Thymus (tissue), 11 donors: ENCODE results near the gene PKIG. TPM values are rescaled to one million over a fixed set of nuclear protein-coding genes. Genes with fewer than 3 reads are reported as not detected.

ENCODE experiments used
- DNase-seq, 9 donors: peaks; one replicate each; pipeline ENCODE4 v3.0.0-alpha.2; 2013; ENCODE audit warnings: low spot score in 9 of 9, low read depth in 6 of 9, missing footprints in 1 of 9
- H3K27ac ChIP-seq, 2 donors: one replicate each; pipeline ENCODE4 v1.5.1; 2013; ENCODE audit warnings: control low read depth in 1 of 2, low read depth in 1 of 2, low read length in 1 of 2, mild to moderate bottlenecking in 1 of 2, moderate library complexity in 1 of 2
- H3K27me3 ChIP-seq, 2 donors: one replicate each; pipeline ENCODE4 v1.5.1; 2013; ENCODE audit warnings: low read length in 1 of 2; ENCODE audit not compliant: control insufficient read depth in 2 of 2, insufficient read depth in 1 of 2
- H3K36me3 ChIP-seq, 2 donors: one replicate each; pipeline ENCODE4 v1.5.1; 2013; ENCODE audit warnings: low read length in 1 of 2, mild to moderate bottlenecking in 1 of 2, moderate library complexity in 1 of 2; ENCODE audit not compliant: control insufficient read depth in 2 of 2, insufficient read depth in 2 of 2
- H3K4me1 ChIP-seq, 2 donors: one replicate each; pipeline ENCODE4 v1.5.1; 2013; ENCODE audit warnings: low read length in 2 of 2; ENCODE audit not compliant: control insufficient read depth in 2 of 2, insufficient read depth in 2 of 2
- H3K4me3 ChIP-seq, 2 donors: one replicate each; pipeline ENCODE4 v1.5.1; 2013; ENCODE audit warnings: low read length in 2 of 2, control low read depth in 1 of 2, mild to moderate bottlenecking in 1 of 2
- H3K9me3 ChIP-seq, 2 donors: one replicate each; pipeline ENCODE4 v1.5.1; 2013; ENCODE audit warnings: low read length in 1 of 2, mild to moderate bottlenecking in 1 of 2; ENCODE audit not compliant: control insufficient read depth in 2 of 2, insufficient read depth in 1 of 2
- WGBS: extraction: QIAGEN DNeasy Blood & Tissue Kit; methylation state at CpG from one replicate; pipeline ENCODE4 v1.1.7; 2013; 5-methylcytosine and 5-hydroxymethylcytosine counted together
- polyA plus RNA-seq: library from polyadenylated mRNA; stranded (reverse); fragments of 200-250 nt; gene quantifications from one replicate; pipeline ENCODE4 v1.2.3, GENCODE V29; 2013
- total RNA-seq: library from RNA; stranded (reverse); fragments of 120-200 nt; gene quantifications from one replicate; pipeline ENCODE4 v1.2.4, GENCODE V29; 2013
- donor health status: healthy.

PKIG gene
- total and polyA plus RNA-seq, 2 donors: 27.7 to 41.7 TPM

DNA sequence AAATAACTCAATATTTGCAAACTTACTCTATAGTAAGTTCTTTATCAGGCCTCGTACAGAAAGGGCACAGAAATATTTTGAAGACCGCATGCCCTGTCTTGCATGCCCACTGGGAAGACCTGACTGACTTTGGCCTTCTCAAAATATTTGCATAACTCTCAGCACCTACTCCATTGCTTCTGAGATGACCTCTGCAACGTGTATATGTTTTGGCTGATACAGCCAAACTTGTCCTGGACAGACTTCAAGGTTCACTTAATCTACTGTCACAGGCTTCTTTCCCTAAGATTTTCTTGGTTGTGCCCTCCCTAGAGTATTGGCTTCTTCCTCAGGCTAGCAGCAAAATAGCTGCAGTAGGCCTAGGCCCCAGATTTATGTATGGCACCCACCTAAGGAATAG, 39.0 kb upstream of the PKIG start:
- no peak for DNase-seq
- Histone ChIP-seq H3K4me1 (no peaks in the 10 kb centered on the region), H3K9me3 (no peaks in the 10 kb centered on the region), H3K27me3 (no peaks in the 10 kb centered on the region), H3K27ac (no peak overlapping the region), H3K4me3 (no peak overlapping the region), H3K36me3 (no peaks in the 10 kb centered on the region)
- WGBS: 95% methylated on average over 3 of the region's 3 CpGs

DNA sequence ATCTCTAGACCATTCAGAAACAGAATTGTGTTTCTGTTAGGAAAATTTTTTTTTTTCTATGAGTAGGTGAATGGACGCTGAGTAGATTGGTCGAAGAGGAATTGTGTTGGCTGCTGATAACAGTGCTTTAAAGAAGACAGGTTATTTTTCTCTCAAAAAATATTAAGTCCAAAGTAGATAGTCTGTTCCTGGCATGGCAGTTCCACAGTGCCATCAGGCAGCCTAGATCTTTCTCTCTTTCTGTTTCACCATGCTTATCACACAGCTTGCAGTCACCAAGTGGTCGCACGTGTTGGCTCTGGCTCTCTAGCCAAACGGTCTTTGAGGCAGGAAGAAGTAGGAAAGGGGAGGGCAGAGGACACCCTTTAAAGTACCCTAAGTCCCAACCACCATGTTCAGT, 38.1 kb upstream of the PKIG start:
- Histone ChIP-seq H3K27ac (no peak overlapping the region), H3K4me1 (no peaks in the 10 kb centered on the region), H3K9me3 (no peaks in the 10 kb centered on the region), H3K27me3 (no peaks in the 10 kb centered on the region), H3K36me3 (no peaks in the 10 kb centered on the region), H3K4me3 (no peak overlapping the region)
- WGBS: 59% methylated on average over 5 of the region's 5 CpGs
- DNase-seq: no peak

GRCh38 chr20:44547419-44547818, 35.0 kb upstream of the PKIG start:
- H3K36me3 ChIP-seq: no peaks in the 10 kb centered on the region
- no peak overlapping the region for H3K4me3 ChIP-seq
- no peak for DNase-seq
- no peaks in the 10 kb centered on the region for H3K4me1 ChIP-seq
- H3K9me3 ChIP-seq: no peaks in the 10 kb centered on the region
- no peaks in the 10 kb centered on the region for H3K27me3 ChIP-seq
- WGBS: 99% methylated on average over 8 of the region's 8 CpGs
- no peak overlapping the region for H3K27ac ChIP-seq

GRCh38 chr20:44549123-44549522, 33.3 kb upstream of the PKIG start:
- no peaks in the 10 kb centered on the region for H3K27me3 ChIP-seq
- 84% methylated on average over 4 of the region's 4 CpGs for WGBS
- H3K9me3 ChIP-seq: no peaks in the 10 kb centered on the region
- H3K27ac ChIP-seq: no peak overlapping the region
- H3K4me3 ChIP-seq: no peak overlapping the region
- H3K4me1 ChIP-seq: peaks cover 0 to 3% of the 10 kb centered on the region in 2 donors
- DNase-seq: no peak
- H3K36me3 ChIP-seq: no peaks in the 10 kb centered on the region

DNA sequence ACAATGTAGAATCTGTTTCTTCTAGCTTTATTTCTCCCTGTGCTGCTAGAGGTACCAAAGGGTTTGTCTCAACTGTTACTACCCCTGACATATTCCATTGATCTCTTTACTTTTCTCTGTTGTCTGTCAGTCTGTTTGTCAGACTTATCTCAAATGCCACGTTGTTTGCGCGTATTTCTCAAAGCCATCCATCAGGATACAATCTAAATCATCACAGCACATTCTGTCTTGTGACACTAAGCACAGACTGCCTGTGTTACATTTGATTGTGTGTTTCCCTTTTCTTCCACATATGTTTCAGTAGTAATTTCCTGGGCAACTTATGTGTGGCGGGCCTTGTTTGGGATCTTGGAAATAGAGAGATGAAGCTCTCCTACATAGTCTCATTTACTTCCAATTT, 30.3 kb upstream of the PKIG start:
- DNase-seq: no peak
- WGBS: 98% methylated on average over 4 of the region's 4 CpGs

GRCh38 chr20:44552568-44552949, 29.8 kb upstream of the PKIG start:
- Histone ChIP-seq H3K4me1 (peaks cover 0 to 3% of the 10 kb centered on the region in 2 donors), H3K27ac (no peak overlapping the region), H3K9me3 (no peaks in the 10 kb centered on the region), H3K27me3 (no peaks in the 10 kb centered on the region), H3K4me3 (no peak overlapping the region), H3K36me3 (no peaks in the 10 kb centered on the region)
- 95% methylated on average over 3 of the region's 3 CpGs for WGBS
- DNase-seq: no peak

More for the DNA sequence above, 30.3 kb upstream of the PKIG start:
- Histone ChIP-seq H3K4me1 (peaks cover 0 to 3% of the 10 kb centered on the region in 2 donors), H3K27me3 (no peaks in the 10 kb centered on the region), H3K36me3 (no peaks in the 10 kb centered on the region), H3K4me3 (no peak overlapping the region), H3K27ac (no peak overlapping the region), H3K9me3 (no peaks in the 10 kb centered on the region)

GRCh38 chr20:44552950-44553908, 29.1 kb upstream of the PKIG start:
- H3K9me3 ChIP-seq: no peaks in the 10 kb centered on the region
- peak overlapping the region in 1 of 2 donors; percentile 3 for H3K27ac ChIP-seq
- DNase-seq: peak in 1 of 9 donors; percentile 26
- H3K4me1 ChIP-seq: peaks cover 0 to 3% of the 10 kb centered on the region in 2 donors
- H3K36me3 ChIP-seq: no peaks in the 10 kb centered on the region
- H3K4me3 ChIP-seq: no peak overlapping the region
- H3K27me3 ChIP-seq: no peaks in the 10 kb centered on the region
- 81% methylated on average over 6 of the region's 6 CpGs for WGBS

DNA sequence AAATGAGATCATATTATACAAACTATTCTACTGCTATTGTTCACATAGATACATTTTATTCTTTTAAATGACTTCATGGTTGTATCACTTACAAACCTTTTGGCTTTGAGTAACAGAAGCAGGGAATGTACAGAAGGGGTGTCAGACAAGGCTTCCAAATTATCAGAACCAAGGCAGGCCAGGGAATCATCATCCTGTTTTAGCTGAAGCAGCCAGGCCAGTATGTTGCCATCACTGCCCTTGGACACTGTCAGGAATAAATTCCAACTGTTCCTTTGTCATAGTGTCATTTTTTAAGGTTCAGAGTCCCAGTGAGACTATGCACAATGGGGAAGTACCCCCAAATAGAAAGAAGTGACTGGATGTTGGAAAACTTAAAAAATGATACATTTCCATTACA, 23.1 kb upstream of the PKIG start:
- Histone ChIP-seq H3K9me3 (no peaks in the 10 kb centered on the region), H3K4me3 (no peak overlapping the region), H3K4me1 (no peaks in the 10 kb centered on the region), H3K36me3 (no peaks in the 10 kb centered on the region), H3K27ac (no peak overlapping the region), H3K27me3 (no peaks in the 10 kb centered on the region)
- DNase-seq: no peak

DNA sequence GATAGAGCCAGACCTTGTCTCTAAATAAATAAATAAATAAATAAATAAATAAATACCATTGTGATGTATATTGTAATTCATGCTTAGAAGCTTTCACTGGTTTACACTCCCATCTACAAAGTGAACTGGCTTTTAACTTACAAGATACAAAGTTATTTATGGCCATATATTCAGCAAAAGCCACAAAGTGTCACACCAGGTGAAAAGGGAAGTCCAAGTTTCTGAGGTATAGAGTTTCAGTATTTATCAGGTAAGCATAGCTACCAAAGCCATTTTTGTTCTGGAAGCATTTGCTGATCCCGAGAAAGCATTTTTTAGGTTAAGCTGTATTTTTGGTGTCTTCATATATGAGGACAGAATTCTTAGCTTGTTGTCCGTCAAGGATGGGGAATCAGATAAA, 22.1 kb upstream of the PKIG start:
- Histone ChIP-seq H3K4me1 (no peaks in the 10 kb centered on the region), H3K27me3 (no peaks in the 10 kb centered on the region), H3K27ac (no peak overlapping the region), H3K4me3 (no peak overlapping the region), H3K9me3 (no peaks in the 10 kb centered on the region), H3K36me3 (no peaks in the 10 kb centered on the region)
- no peak for DNase-seq
- 96% methylated on average over 2 of the region's 2 CpGs for WGBS
